Ascending aorta (tissue), 2 donors: ENCODE results near the gene ABCA13. TPM values are rescaled to one million over a fixed set of nuclear protein-coding genes. Genes with fewer than 3 reads are reported as not detected.

Experiments
- DNase-seq, 2 donors: peaks; one replicate each; pipeline ENCODE4 v3.0.0-alpha.2; 2019; ENCODE audit warnings: low spot score in 2 of 2
- H3K27ac ChIP-seq, 2 donors: fragments of 200-600 bp; sonication (generic); one replicate each; pipeline ENCODE4 v1.5.1; 2016 to 2017; ENCODE audit warnings: mild to moderate bottlenecking in 1 of 2
- H3K27me3 ChIP-seq: fragments of 200-600 bp; sonication (generic); one replicate; pipeline ENCODE4 v1.5.1; 2017
- H3K36me3 ChIP-seq, 2 donors: fragments of 200-600 bp; sonication (generic); one replicate each; pipeline ENCODE4 v1.5.1; 2016
- H3K4me1 ChIP-seq, 2 donors: fragments of 200-600 bp; sonication (generic); one replicate each; pipeline ENCODE4 v1.5.1; 2016 to 2017; ENCODE audit warnings: mild to moderate bottlenecking in 1 of 2
- H3K4me3 ChIP-seq, 2 donors: fragments of 200-600 bp; sonication (generic); one replicate each; pipeline ENCODE4 v1.5.1; 2016 to 2017; ENCODE audit warnings: mild to moderate bottlenecking in 1 of 2
- H3K9me3 ChIP-seq, 2 donors: fragments of 200-600 bp; sonication (generic); one replicate each; pipeline ENCODE4 v1.5.1; 2016
- intact Hi-C: fragments of 100-400 bp; cut with DNase I; formaldehyde crosslinking; loops from one replicate; pipeline ENCODE4 v1.15.1; 2023
- total RNA-seq: library from RNA; depleted of rRNA; stranded (reverse); fragments of >200 nt; gene quantifications from one replicate; pipeline ENCODE4 v1.1.0, GENCODE V29; 2016
- TF ChIP-seq, protein P1 (sequence below), 3 experiments: fragments of 200-600 bp in 2 of 3; fragments of 450-650 bp in 1 of 3; sonication (generic) in 2 of 3; IDR thresholded peaks; one replicate each; pipeline ENCODE4 v1.5.1; 2016 to 2019; ENCODE audit warnings: antibody characterized with exemption in 3 of 3, mild to moderate bottlenecking in 1 of 3, moderate library complexity in 1 of 3

ABCA13 gene
- total RNA-seq, 1 donor from 2014 or later, result not detected

DNA sequence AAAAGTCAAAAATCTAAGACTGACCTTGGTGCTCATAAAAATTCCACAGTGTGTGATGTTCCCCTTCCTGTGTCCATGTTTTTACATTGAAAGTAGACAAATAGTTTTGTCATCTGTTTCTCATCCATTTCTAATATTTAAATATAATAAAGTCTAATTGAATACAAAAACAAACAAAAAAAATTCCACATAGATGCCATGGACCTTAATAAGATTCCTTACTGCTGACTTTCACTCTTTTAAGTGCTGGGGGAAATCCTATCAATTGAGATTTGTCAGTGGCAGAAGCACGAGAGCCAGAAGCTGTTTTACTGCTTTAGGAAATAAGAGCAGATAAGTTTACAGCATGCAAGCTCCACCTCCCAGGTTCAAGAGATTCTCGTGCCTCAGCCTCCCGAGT lies 310.0 kb downstream of the ABCA13 start:
- TF ChIP-seq, protein P1, sequence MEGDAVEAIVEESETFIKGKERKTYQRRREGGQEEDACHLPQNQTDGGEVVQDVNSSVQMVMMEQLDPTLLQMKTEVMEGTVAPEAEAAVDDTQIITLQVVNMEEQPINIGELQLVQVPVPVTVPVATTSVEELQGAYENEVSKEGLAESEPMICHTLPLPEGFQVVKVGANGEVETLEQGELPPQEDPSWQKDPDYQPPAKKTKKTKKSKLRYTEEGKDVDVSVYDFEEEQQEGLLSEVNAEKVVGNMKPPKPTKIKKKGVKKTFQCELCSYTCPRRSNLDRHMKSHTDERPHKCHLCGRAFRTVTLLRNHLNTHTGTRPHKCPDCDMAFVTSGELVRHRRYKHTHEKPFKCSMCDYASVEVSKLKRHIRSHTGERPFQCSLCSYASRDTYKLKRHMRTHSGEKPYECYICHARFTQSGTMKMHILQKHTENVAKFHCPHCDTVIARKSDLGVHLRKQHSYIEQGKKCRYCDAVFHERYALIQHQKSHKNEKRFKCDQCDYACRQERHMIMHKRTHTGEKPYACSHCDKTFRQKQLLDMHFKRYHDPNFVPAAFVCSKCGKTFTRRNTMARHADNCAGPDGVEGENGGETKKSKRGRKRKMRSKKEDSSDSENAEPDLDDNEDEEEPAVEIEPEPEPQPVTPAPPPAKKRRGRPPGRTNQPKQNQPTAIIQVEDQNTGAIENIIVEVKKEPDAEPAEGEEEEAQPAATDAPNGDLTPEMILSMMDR (IDR thresholded peaks at IDR 0.05), result no peak
- Histone ChIP-seq H3K9me3 (peaks cover 0 to 3% of the 10 kb centered on the region in 2 donors), H3K4me3 (no peak overlapping the region), H3K36me3 (no peaks in the 10 kb centered on the region), H3K4me1 (no peaks in the 10 kb centered on the region), H3K27ac (no peak overlapping the region), H3K27me3 (no peaks in the 10 kb centered on the region)
- no peak for DNase-seq
- intact Hi-C loops, result no loop called here

DNA sequence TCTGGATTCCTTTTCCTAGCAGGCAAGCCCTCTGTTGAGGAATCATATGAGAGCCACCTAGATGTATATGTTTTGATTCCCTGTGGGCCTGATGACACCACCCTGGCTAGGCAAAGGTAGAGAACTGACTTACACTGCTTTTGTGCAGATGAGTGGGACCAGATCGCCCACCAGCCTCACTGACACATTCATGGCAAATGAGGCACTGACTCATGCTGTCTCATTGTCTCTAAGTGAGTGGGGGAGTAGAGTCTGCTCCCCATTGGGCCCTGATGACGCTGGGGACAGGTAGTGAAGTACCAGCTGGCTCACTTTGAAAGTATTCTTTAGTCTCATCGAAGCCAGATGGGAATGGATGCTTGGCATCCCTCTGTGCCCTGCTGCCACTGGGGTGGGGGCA lies 326.3 kb downstream of the ABCA13 start:
- intact Hi-C loops, result no loop called here
- DNase-seq, result no peak
- TF ChIP-seq, protein P1 (IDR thresholded peaks at IDR 0.05), result no peak

DNA sequence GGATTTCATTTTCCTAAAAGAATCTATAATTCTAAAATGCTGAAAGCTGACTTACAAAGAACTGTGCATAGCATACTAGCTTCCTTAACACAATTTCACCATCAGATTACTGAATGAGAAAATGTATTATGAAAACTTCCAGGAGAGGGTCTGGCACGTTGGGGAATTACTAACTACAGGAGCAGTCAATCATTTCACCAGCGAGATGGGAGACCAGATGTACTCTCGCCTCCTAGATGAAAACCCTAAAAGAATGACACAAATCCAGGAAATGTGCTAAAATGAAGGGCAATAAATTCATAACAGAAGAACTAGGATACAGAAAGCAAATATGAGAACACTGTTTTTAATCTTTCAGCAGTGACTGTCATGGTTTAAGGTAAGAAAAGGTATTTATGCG lies 330.8 kb downstream of the ABCA13 start:
- TF ChIP-seq, protein P1 (IDR thresholded peaks at IDR 0.05), result no peak
- H3K27ac ChIP-seq, result no peak overlapping the region
- intact Hi-C loops, result no loop called here
- DNase-seq, result no peak
- H3K36me3 ChIP-seq, result no peaks in the 10 kb centered on the region
- H3K4me1 ChIP-seq, result no peaks in the 10 kb centered on the region
- no peaks in the 10 kb centered on the region for H3K9me3 ChIP-seq
- H3K4me3 ChIP-seq, result no peak overlapping the region
- no peaks in the 10 kb centered on the region for H3K27me3 ChIP-seq

More for the DNA sequence above, 326.3 kb downstream of the ABCA13 start:
- H3K36me3 ChIP-seq, result no peaks in the 10 kb centered on the region
- no peak overlapping the region for H3K4me3 ChIP-seq
- H3K27ac ChIP-seq, result no peak overlapping the region
- H3K27me3 ChIP-seq, result no peaks in the 10 kb centered on the region
- H3K9me3 ChIP-seq, result no peaks in the 10 kb centered on the region
- no peaks in the 10 kb centered on the region for H3K4me1 ChIP-seq

DNA sequence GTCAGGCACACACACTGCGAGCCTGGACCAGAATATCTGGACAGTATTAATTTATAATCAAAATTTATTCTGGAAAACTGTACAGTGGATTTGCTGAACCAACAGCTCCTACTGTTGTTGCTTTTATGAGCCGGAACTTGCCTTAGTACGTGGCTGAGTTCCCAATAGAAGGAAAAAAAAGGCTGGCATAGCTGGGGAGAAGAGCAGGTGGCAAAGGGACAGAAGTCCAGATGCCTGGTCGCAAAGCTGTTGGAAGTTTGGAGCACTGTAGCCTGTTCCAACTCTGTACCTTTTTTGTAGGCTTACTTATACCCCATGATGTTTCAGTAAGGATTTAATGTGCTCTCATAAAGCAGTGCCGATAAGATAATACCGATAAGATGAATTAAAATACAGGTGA lies 333.8 kb downstream of the ABCA13 start:
- no peak for DNase-seq
- intact Hi-C loops, result no loop called here
- H3K9me3 ChIP-seq, result no peaks in the 10 kb centered on the region
- no peaks in the 10 kb centered on the region for H3K4me1 ChIP-seq
- no peaks in the 10 kb centered on the region for H3K36me3 ChIP-seq
- H3K27ac ChIP-seq, result no peak overlapping the region
- H3K4me3 ChIP-seq, result no peak overlapping the region
- no peaks in the 10 kb centered on the region for H3K27me3 ChIP-seq
- TF ChIP-seq, protein P1 (IDR thresholded peaks at IDR 0.05), result no peak

DNA sequence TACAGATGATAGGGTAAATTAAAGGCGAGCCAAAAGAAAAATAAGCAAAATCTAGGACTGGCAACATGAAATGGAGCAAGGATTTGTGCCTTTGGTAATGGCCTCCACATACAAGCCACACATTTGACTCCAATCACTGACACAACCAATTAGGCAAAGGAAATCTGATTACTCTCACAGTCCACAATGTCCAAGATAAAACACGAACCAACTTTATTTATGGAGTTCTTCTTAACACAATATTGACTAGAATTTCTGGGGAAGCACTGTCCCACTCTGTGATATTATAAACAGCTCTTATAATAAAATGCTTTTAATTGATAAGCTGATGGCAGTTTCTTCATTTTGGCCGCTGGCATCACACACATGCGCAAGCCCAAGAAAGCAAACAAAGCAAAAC lies 334.2 kb downstream of the ABCA13 start:
- no peak overlapping the region for H3K27ac ChIP-seq
- TF ChIP-seq, protein P1 (IDR thresholded peaks at IDR 0.05), result no peak
- intact Hi-C loops, result no loop called here

DNA sequence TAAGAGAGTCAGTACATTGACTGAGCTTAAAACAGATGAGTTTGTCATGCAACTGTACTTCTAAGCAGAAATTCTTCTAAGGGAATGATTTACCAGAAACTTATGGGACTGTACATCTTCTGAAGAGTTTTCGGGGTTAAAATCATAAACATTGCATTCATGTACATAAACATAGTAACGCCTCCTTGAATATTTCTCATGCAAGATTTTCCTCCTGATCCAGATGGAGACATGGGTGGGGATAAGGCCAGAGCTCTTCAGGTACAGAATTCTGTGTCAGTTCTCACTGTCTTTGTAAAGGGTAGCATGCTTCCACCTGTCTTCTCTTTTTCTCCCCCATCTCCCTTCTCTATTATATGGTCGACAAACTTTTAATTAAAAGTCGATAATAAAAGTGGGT lies 335.3 kb downstream of the ABCA13 start:
- Histone ChIP-seq H3K4me1 (no peaks in the 10 kb centered on the region), H3K36me3 (no peaks in the 10 kb centered on the region), H3K27me3 (no peaks in the 10 kb centered on the region), H3K9me3 (no peaks in the 10 kb centered on the region), H3K4me3 (no peak overlapping the region), H3K27ac (no peak overlapping the region)
- intact Hi-C loops, result no loop called here
- no peak for DNase-seq
- TF ChIP-seq, protein P1 (IDR thresholded peaks at IDR 0.05), result no peak

More for the DNA sequence above, 334.2 kb downstream of the ABCA13 start:
- Histone ChIP-seq H3K4me1 (no peaks in the 10 kb centered on the region), H3K4me3 (no peak overlapping the region), H3K9me3 (no peaks in the 10 kb centered on the region), H3K27me3 (no peaks in the 10 kb centered on the region), H3K36me3 (no peaks in the 10 kb centered on the region)
- DNase-seq, result no peak
